HG03469 (cell line): ENCODE data around the gene EIPR1.
"Not testable (repeated sequence)": the region's sequence is repeated elsewhere in the genome, so short reads cannot be mapped to it uniquely, and the experiment has no call there.

ENCODE experiments used
- ATAC-seq: cut with Tn5 transposase; IDR thresholded peaks from one replicate; pipeline ENCODE4 v1.9.1; 2021; ENCODE audit warnings: mild to moderate bottlenecking, moderate library complexity, moderate number of reproducible peaks; ENCODE audit not compliant: unreplicated experiment

The EIPR1 gene

GRCh38 chr2:3403587-3404334 is 26.1 kb upstream of the EIPR1 start:
- peak; percentile 99 for ATAC-seq

GRCh38 chr2:3399829-3400228 is 22.2 kb upstream of the EIPR1 start:
- ATAC-seq: no peak

GRCh38 chr2:3399381-3399780 is 21.8 kb upstream of the EIPR1 start:
- no peak for ATAC-seq

GRCh38 chr2:3398857-3399256 is 21.2 kb upstream of the EIPR1 start:
- no peak for ATAC-seq

GRCh38 chr2:3396920-3397559 is 19.4 kb upstream of the EIPR1 start:
- no peak for ATAC-seq

DNA sequence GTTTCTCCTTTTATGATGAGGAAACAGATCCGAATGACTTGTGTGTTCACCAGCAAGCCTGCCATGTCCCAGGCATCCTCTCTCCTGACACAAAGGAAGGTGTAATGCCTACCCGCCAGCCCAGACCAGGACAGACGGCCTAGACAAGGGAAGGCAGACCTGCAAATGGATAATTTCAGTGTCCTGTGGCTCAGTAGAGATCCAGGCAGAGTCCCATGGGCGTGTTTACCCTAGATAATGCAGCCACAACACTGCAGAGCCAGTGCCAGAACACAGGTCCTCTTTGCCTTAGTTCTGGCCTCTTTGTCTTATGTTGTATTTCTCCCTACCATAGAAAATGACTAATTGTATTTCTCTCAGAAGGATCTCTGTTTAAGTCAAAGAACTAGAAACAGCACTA is 14.6 kb upstream of the EIPR1 start:
- ATAC-seq: no peak

GRCh38 chr2:3390041-3390440 is 12.4 kb upstream of the EIPR1 start:
- ATAC-seq: no peak

DNA sequence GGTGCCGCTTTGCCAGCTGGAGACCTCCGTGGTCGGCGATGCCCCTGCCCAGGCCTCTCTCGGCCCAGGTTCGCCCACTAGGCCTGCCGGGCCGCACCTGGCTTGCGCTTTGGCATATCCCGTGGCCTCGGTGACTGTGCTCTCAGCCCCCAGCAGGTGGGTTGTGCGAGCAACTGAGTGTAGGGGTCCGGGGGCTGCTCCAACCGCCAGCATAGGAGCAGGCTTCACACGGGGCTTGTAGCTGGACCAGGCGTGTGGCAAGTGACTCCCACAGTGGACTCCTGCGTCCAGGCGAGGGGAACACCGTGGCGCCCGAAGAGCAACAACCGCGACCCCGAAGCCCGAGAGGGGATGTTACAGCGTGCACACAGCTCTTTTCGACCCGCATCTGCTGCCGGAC is 11.6 kb upstream of the EIPR1 start:
- no peak for ATAC-seq

GRCh38 chr2:3388412-3388738 is 10.8 kb upstream of the EIPR1 start:
- ATAC-seq: no peak

DNA sequence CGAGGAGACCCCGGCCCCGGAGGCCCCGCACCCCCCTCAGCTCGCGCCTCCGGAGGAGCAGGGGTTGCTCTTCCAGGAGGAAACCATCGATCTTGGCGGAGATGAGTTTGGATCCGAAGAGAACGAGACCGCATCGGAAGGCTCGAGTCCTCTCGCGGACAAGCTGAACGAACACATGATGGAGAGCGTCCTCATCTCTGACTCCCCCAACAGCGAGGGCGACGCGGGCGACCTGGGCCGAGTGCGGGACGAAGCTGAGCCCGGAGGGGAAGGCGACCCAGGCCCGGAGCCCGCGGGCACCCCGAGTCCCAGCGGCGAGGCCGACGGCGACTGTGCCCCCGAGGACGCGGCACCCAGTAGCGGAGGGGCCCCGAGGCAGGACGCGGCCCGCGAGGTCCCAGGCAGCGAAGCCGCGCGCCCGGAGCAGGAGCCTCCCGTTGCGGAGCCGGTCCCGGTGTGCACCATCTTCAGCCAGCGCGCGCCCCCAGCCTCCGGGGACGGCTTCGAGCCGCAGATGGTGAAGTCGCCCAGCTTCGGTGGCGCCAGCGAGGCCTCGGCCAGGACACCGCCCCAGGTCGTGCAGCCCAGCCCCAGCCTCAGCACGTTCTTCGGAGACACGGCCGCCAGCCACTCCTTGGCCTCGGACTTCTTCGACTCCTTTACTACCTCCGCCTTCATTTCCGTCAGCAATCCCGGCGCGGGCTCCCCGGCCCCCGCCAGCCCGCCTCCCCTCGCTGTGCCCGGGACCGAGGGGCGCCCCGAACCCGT is 10.2 kb upstream of the EIPR1 start:
- no peak for ATAC-seq

- no peak for ATAC-seq
Observed at GRCh38 chr2:3387011-3387410, 9.4 kb upstream of the EIPR1 start.

DNA sequence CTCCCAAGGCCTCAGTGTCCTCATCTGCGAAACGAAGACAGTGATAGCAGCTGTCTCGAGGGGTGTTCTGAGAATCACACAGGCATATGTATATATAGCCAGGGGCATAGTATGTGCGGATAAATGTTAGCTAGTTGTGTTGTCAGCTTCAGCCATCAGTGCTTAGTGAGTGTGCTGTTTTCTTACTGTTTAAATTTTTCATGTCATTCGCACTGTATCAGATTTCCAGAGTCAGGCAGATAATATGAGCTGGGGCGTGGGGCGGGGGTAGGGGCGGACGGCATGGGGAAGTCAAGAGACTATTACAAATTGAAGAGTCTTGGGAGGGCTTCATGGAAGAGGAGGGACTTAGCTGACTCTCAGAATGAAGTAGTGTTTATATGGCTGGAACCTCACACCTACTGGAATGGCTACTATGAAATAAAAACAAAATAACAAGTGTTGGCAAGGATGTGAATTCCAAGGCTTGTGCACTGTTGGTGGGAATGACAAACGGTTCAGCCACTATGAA is 8.9 kb upstream of the EIPR1 start:
- no peak for ATAC-seq

GRCh38 chr2:3379647-3380534 is 2.3 kb upstream of the EIPR1 start, which contains the start of gene TRAPPC12:
TSS of gene TRAPPC12 (plus strand) at chr2:3379694. CDS start at chr2:3387624, 7,930 bp downstream.
- peak; percentile 70 for ATAC-seq

GRCh38 chr2:3379339-3379646 is 1.7 kb upstream of the EIPR1 start:
- ATAC-seq: no peak

- no peak for ATAC-seq
Observed at GRCh38 chr2:3377279-3377611, 373 bp downstream of the EIPR1 start.

GRCh38 chr2:3376821-3377220 is 797 bp downstream of the EIPR1 start:
- ATAC-seq: no peak

GRCh38 chr2:3369340-3370181 is 8.1 kb downstream of the EIPR1 start:
- not testable (repeated sequence) for ATAC-seq

DNA sequence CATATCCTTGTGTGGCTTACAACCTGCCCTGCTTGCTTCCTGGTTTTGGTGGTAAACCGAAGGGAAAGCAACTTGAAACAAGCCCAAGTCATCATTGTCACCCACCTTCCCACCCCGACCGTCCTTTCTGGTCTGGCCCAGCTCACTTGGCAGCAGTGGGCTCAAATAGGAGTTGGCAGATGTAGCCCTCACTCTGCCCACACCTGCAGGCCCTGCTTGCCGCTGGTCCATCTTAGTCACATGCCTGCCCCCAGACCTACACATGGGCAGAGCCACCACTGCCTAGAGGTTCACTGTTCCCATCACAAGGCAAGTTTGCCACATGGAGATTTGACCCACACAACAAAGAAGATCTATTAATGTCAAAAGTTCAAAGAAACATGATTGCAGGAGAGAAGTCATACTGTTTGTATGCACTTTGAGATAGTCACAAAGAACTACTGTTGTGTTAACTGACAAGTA is 9.3 kb downstream of the EIPR1 start:
- ATAC-seq: no peak

DNA sequence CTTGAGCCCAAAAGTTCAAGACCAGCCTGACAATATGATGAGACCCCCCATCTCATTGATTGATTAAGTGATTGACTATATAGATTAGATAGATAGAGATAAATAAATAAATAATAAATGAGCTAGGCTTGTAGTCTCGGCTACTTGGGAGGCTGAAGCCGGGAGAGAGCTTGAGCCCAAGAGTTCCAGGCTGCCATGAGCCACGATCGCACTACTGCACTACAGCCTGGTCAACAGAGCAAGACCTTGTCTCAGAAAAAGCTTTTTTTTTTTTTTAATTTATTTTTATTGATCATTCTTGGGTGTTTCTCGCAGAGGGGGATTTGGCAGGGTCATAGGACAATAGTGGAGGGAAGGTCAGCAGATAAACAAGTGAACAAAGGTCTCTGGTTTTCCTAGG is 12.4 kb downstream of the EIPR1 start:
- no peak for ATAC-seq
